Neural progenitor cell (in vitro differentiated cells): ENCODE measurements around the gene PERM1. TPM values are rescaled to one million over a fixed set of nuclear protein-coding genes. Genes with fewer than 3 reads are reported as not detected.
A peak's percentile ranks its signal among the peaks of the same experiment; 100 is the strongest.

Experiments used
- DNase-seq: peaks from one replicate; pipeline ENCODE4 v3.0.0-alpha.2; 2016; ENCODE audit warnings: low spot score
- H2AFZ ChIP-seq: fragments of 200-600 bp; sonication (generic); replicated peaks from 2 replicates; pipeline ENCODE4 v1.6.1; 2016; ENCODE audit warnings: antibody characterized with exemption
- H3F3A ChIP-seq: fragments of 200-600 bp; sonication (generic); 2 replicates; pipeline ENCODE4 v1.6.1; 2016; ENCODE audit warnings: antibody characterized with exemption, low read depth
- H3K27ac ChIP-seq: fragments of 200-600 bp; sonication (generic); 2 replicates; pipeline ENCODE4 v1.5.1; 2016; ENCODE audit warnings: mild to moderate bottlenecking
- H3K27me3 ChIP-seq: fragments of 200-600 bp; sonication (generic); 2 replicates; pipeline ENCODE4 v1.6.1; 2016; ENCODE audit warnings: mild to moderate bottlenecking, moderate library complexity
- H3K36me3 ChIP-seq: fragments of 200-600 bp; sonication (generic); 2 replicates; pipeline ENCODE4 v1.5.1; 2016
- H3K4me1 ChIP-seq: fragments of 200-600 bp; sonication (generic); 2 replicates; pipeline ENCODE4 v1.6.1; 2016; ENCODE audit warnings: mixed run types
- H3K4me2 ChIP-seq: fragments of 200-600 bp; sonication (generic); 2 replicates; pipeline ENCODE4 v1.6.1; 2016
- H3K4me3 ChIP-seq: fragments of 200-600 bp; sonication (generic); 2 replicates; pipeline ENCODE4 v1.5.1; 2016
- H3K79me2 ChIP-seq: fragments of 200-600 bp; sonication (generic); 2 replicates; pipeline ENCODE4 v1.6.1; 2016; ENCODE audit warnings: low read depth
- H3K9ac ChIP-seq: fragments of 200-600 bp; sonication (generic); 2 replicates; pipeline ENCODE4 v1.6.1; 2016
- H3K9me3 ChIP-seq: fragments of 200-600 bp; sonication (generic); 2 replicates; pipeline ENCODE4 v1.5.1; 2016; ENCODE audit warnings: low read depth
- H4K20me1 ChIP-seq: fragments of 200-600 bp; sonication (generic); 2 replicates; pipeline ENCODE4 v1.6.1; 2016; ENCODE audit warnings: low read depth
- H3K27ac Mint-ChIP-seq: 3 replicates; pipeline ENCODE4 v1.8.0; 2021; ENCODE audit warnings: mixed read lengths
- H3K27me3 Mint-ChIP-seq: 2 replicates; pipeline ENCODE4 v1.8.0; 2022; ENCODE audit warnings: low read depth, mild to moderate bottlenecking, inconsistent platforms, moderate library complexity, mixed read lengths; ENCODE audit not compliant: insufficient read depth
- H3K36me3 Mint-ChIP-seq: 3 replicates; pipeline ENCODE4 v1.8.0; 2021; ENCODE audit warnings: mixed read lengths
- H3K4me1 Mint-ChIP-seq: 3 replicates; pipeline ENCODE4 v1.8.0; 2021; ENCODE audit warnings: mixed read lengths
- H3K4me3 Mint-ChIP-seq: 3 replicates; pipeline ENCODE4 v1.8.0; 2021; ENCODE audit warnings: mild to moderate bottlenecking, moderate library complexity, mixed read lengths
- H3K9me3 Mint-ChIP-seq: 3 replicates; pipeline ENCODE4 v1.8.0; 2020; ENCODE audit warnings: mixed read lengths
- EZH2 ChIP-seq: fragments of 200-600 bp; sonication (generic); IDR thresholded peaks from 2 replicates; pipeline ENCODE4 v1.6.1; 2017; ENCODE audit warnings: antibody characterized with exemption, mild to moderate bottlenecking, moderate library complexity
- EZH2phosphoT487 ChIP-seq: fragments of 200-600 bp; sonication (generic); IDR thresholded peaks from 2 replicates; pipeline ENCODE4 v1.6.1; 2017; ENCODE audit warnings: antibody characterized with exemption
- total RNA-seq: library from RNA; depleted of rRNA; stranded (reverse); fragments of >200 nt; gene quantifications from 2 replicates; pipeline ENCODE4 v1.2.3, GENCODE V29; 2015; ENCODE audit warnings: low replicate concordance
- TF ChIP-seq, protein P1 (sequence below): fragments of 200-600 bp; sonication (generic); IDR thresholded peaks from 2 replicates; pipeline ENCODE4 v1.5.1; 2017; ENCODE audit warnings: antibody characterized with exemption, mild to moderate bottlenecking

PERM1 gene
- total RNA-seq, 1 donor from 2014 or later, result not detected

GRCh38 chr1:1025730-1026129, 43.8 kb upstream of the PERM1 start:
- Histone ChIP-seq H3K27me3 (no peaks in the 10 kb centered on the region), H3K4me1 (peaks cover 34% of the 10 kb centered on the region), H3K4me3 (no peak overlapping the region), H3F3A (peaks cover 7% of the 10 kb centered on the region), H3K79me2 (peaks cover 33% of the 10 kb centered on the region), H3K4me2 (no peak overlapping the region), H3K9me3 (no peaks in the 10 kb centered on the region), H4K20me1 (peaks cover 67% of the 10 kb centered on the region), H3K27ac (no peak overlapping the region), H2AFZ (no peak overlapping the region), H3K9ac (no peak overlapping the region), H3K36me3 (no peaks in the 10 kb centered on the region)
- no peak overlapping the region for H3K4me3 Mint-ChIP-seq
- H3K9me3 Mint-ChIP-seq, result no peaks in the 10 kb centered on the region
- H3K4me1 Mint-ChIP-seq, result peaks cover 21% of the 10 kb centered on the region
- no peak overlapping the region for H3K27ac Mint-ChIP-seq
- DNase-seq, result no peak
- peaks cover 1% of the 10 kb centered on the region for H3K36me3 Mint-ChIP-seq
- no peak for TF ChIP-seq EZH2
- no peak for TF ChIP-seq EZH2phosphoT487
- TF ChIP-seq, protein P1, sequence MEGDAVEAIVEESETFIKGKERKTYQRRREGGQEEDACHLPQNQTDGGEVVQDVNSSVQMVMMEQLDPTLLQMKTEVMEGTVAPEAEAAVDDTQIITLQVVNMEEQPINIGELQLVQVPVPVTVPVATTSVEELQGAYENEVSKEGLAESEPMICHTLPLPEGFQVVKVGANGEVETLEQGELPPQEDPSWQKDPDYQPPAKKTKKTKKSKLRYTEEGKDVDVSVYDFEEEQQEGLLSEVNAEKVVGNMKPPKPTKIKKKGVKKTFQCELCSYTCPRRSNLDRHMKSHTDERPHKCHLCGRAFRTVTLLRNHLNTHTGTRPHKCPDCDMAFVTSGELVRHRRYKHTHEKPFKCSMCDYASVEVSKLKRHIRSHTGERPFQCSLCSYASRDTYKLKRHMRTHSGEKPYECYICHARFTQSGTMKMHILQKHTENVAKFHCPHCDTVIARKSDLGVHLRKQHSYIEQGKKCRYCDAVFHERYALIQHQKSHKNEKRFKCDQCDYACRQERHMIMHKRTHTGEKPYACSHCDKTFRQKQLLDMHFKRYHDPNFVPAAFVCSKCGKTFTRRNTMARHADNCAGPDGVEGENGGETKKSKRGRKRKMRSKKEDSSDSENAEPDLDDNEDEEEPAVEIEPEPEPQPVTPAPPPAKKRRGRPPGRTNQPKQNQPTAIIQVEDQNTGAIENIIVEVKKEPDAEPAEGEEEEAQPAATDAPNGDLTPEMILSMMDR, result no peak
- H3K27me3 Mint-ChIP-seq, result peaks cover 7% of the 10 kb centered on the region

DNA sequence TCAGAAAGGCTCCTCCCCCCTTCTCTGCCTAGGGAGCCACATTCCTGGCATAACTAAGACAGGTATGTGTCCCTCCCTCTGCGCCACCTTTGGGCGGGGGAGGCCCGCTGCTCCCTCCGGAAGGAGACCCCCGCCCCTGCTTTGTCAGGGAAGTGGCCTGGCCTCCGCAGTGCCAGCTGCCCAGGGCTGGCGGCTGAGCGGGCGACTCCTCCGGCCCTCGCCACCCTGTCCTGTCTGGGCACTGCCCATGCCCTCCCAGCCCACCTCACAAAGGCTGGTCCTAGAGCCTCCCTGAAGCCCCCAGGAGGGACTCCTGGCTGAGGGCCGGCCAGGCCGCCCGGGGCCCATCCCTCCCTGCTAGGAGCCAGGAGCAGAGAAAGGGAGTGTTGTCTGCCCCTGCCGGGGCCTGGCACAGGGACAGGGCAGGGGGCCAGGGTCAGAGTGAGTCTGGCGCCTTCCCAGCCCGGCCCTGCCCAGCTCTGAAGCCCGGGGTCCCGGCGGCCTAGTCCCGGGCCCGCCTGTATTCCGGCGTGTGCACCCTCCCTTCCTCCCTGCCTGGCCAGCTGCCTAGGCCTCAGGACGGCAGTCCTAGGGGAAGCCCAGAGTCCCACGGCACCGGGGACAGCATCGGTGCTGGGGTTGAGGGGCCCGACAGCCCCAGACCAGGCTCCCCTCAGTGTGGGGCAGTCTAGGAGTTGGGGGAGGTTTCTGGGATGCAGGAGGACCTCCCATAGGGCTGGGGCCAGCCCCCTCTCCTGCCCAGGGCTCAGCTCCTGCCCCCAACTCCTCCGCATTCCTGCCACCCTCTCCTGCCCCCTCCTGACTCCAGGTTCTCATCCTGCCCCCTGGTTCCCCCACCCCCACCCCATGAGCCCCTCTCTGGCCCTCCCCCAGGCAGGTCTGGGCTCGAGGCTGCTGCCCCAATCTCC, 43.1 kb upstream of the PERM1 start:
- Mint-ChIP-seq H3K36me3 (peaks cover 1% of the 10 kb centered on the region), H3K9me3 (no peaks in the 10 kb centered on the region), H3K27ac (no peak overlapping the region), H3K4me1 (peaks cover 21% of the 10 kb centered on the region), H3K27me3 (peaks cover 7% of the 10 kb centered on the region), H3K4me3 (no peak overlapping the region)
- Histone ChIP-seq H3K4me3 (no peak overlapping the region), H3K27ac (no peak overlapping the region), H3K9me3 (no peaks in the 10 kb centered on the region), H3K36me3 (no peaks in the 10 kb centered on the region), H3K9ac (no peak overlapping the region), H4K20me1 (peaks cover 67% of the 10 kb centered on the region), H3K27me3 (no peaks in the 10 kb centered on the region), H3K79me2 (peaks cover 39% of the 10 kb centered on the region), H2AFZ (no peak overlapping the region), H3F3A (peaks cover 7% of the 10 kb centered on the region), H3K4me1 (peaks cover 34% of the 10 kb centered on the region), H3K4me2 (peak overlapping the region; percentile 47)
- TF ChIP-seq, protein P1, result no peak
- TF ChIP-seq EZH2 (no peak), EZH2phosphoT487 (no peak)
- DNase-seq, result peak; percentile 79

DNA sequence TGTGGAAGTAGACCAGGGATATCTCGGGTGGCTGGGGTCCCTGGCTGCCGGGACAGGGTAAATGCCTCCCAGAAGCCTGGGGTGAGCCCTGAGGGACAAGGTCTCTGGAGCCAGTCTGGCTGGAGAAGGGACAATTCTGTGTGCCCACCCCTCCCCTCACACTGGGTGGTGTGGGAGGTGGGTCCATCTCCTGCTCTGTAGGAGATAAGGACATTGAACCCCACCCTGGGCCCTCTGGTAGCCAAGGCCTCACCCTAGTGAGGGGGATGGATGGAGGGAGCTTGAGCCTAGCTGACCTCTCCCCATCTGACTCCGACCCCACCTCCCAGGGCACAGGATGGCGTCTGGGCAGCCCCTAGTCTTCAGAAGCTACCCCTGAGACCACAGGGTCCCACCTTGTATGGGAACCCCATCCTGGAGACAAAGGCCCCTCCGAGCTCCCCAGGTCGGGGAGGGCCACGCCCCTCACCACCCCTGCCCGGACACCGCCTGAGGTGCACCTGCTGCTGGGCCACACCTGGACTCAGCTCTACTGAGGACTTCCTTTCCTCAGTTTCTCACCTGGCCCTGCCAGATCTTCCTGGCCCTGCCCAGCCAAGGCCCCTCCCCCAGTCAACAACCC, 42.4 kb upstream of the PERM1 start:
- no peak for TF ChIP-seq EZH2phosphoT487
- TF ChIP-seq, protein P1, result no peak
- peak overlapping the region; percentile 47 for H3K4me2 ChIP-seq

More for the DNA sequence above, 42.4 kb upstream of the PERM1 start:
- Mint-ChIP-seq H3K4me3 (no peak overlapping the region), H3K27me3 (peaks cover 7% of the 10 kb centered on the region), H3K36me3 (peaks cover 1% of the 10 kb centered on the region), H3K4me1 (peaks cover 21% of the 10 kb centered on the region), H3K9me3 (no peaks in the 10 kb centered on the region), H3K27ac (no peak overlapping the region)
- Histone ChIP-seq H3K27me3 (no peaks in the 10 kb centered on the region), H3K4me3 (no peak overlapping the region), H3K9me3 (no peaks in the 10 kb centered on the region), H3K79me2 (peaks cover 39% of the 10 kb centered on the region), H3K27ac (no peak overlapping the region), H3F3A (peaks cover 7% of the 10 kb centered on the region), H4K20me1 (peaks cover 67% of the 10 kb centered on the region), H2AFZ (no peak overlapping the region), H3K9ac (no peak overlapping the region), H3K36me3 (no peaks in the 10 kb centered on the region), H3K4me1 (peaks cover 34% of the 10 kb centered on the region)
- no peak for DNase-seq
